Trophoblast cell (in vitro differentiated cells and primary cell): ENCODE data around the gene PGM2.

ENCODE experiments used
- DNase-seq, 2 donors: peaks; one replicate each; pipeline ENCODE4 v3.0.0-alpha.2; 2016
- H2AFZ ChIP-seq: 2 replicates; pipeline ENCODE4 v1.6.1; 2013; ENCODE audit warnings: low read length, moderate library complexity, mild to moderate bottlenecking; ENCODE audit not compliant: insufficient read depth, poor library complexity
- H2AK5ac ChIP-seq: 2 replicates; pipeline ENCODE4 v1.6.1; 2013; ENCODE audit warnings: mild to moderate bottlenecking, low read length
- H2BK120ac ChIP-seq: 2 replicates; pipeline ENCODE4 v1.6.1; 2013; ENCODE audit warnings: low read length, mild to moderate bottlenecking, moderate library complexity; ENCODE audit not compliant: insufficient read depth, poor library complexity
- H2BK12ac ChIP-seq: 2 replicates; pipeline ENCODE4 v1.6.1; 2013; ENCODE audit warnings: mild to moderate bottlenecking, low read length, moderate library complexity
- H2BK5ac ChIP-seq: 2 replicates; pipeline ENCODE4 v1.6.1; 2013; ENCODE audit warnings: low read length, low read depth, moderate library complexity, mild to moderate bottlenecking; ENCODE audit not compliant: poor library complexity
- H3K14ac ChIP-seq: 2 replicates; pipeline ENCODE4 v1.6.1; 2013; ENCODE audit warnings: mild to moderate bottlenecking, low read length
- H3K18ac ChIP-seq: 2 replicates; pipeline ENCODE4 v1.6.1; 2013; ENCODE audit warnings: mild to moderate bottlenecking, low read length
- H3K23ac ChIP-seq: 2 replicates; pipeline ENCODE4 v1.6.1; 2013; ENCODE audit warnings: low read length
- H3K27ac ChIP-seq: 2 replicates; pipeline ENCODE4 v1.5.1; 2013; ENCODE audit warnings: low read depth, mild to moderate bottlenecking, inconsistent platforms, low read length, moderate library complexity
- H3K27me3 ChIP-seq: 2 replicates; pipeline ENCODE4 v1.6.1; 2013; ENCODE audit warnings: inconsistent platforms, mild to moderate bottlenecking, low read length, moderate library complexity; ENCODE audit not compliant: insufficient read depth
- H3K36me3 ChIP-seq, 2 experiments: 1 replicate in 1 of 2; 2 replicates in 1 of 2; pipeline ENCODE4 v1.6.1; 2013; ENCODE audit warnings: low read length in 2 of 2, mild to moderate bottlenecking in 2 of 2, moderate library complexity in 1 of 2; ENCODE audit not compliant: insufficient read depth in 2 of 2, control insufficient read depth in 1 of 2
- H3K4ac ChIP-seq: 2 replicates; pipeline ENCODE4 v1.6.1; 2013; ENCODE audit warnings: low read depth, mild to moderate bottlenecking, low read length, moderate library complexity
- H3K4me1 ChIP-seq, 2 experiments: 1 replicate in 1 of 2; 2 replicates in 1 of 2; pipeline ENCODE4 v1.6.1; 2013; ENCODE audit warnings: low read length in 2 of 2, mild to moderate bottlenecking in 2 of 2, moderate library complexity in 1 of 2; ENCODE audit not compliant: insufficient read depth in 2 of 2, control insufficient read depth in 1 of 2
- H3K4me2 ChIP-seq: 2 replicates; pipeline ENCODE4 v1.6.1; 2013; ENCODE audit warnings: inconsistent platforms, mild to moderate bottlenecking, low read length, moderate library complexity
- H3K4me3 ChIP-seq: 2 replicates; pipeline ENCODE4 v1.5.1; 2013; ENCODE audit warnings: mild to moderate bottlenecking, low read depth, low read length, inconsistent platforms
- H3K79me1 ChIP-seq: one replicate; pipeline ENCODE4 v1.6.1; 2013; ENCODE audit warnings: low read length
- H3K79me2 ChIP-seq: 2 replicates; pipeline ENCODE4 v1.6.1; 2013; ENCODE audit warnings: low read length, mild to moderate bottlenecking; ENCODE audit not compliant: control insufficient read depth, insufficient read depth, poor library complexity
- H3K9ac ChIP-seq: 2 replicates; pipeline ENCODE4 v1.6.1; 2013; ENCODE audit warnings: mild to moderate bottlenecking, low read length
- H3K9me3 ChIP-seq: 2 replicates; pipeline ENCODE4 v1.6.1; 2013; ENCODE audit warnings: low read depth, mild to moderate bottlenecking, control low read depth, inconsistent platforms, low read length; ENCODE audit not compliant: insufficient read depth
- H4K12ac ChIP-seq: 2 replicates; pipeline ENCODE4 v1.6.1; 2013; ENCODE audit warnings: low read depth, mild to moderate bottlenecking, low read length, moderate library complexity
- H4K8ac ChIP-seq: 2 replicates; pipeline ENCODE4 v1.6.1; 2013; ENCODE audit warnings: low read depth, mild to moderate bottlenecking, low read length, moderate library complexity
- H4K91ac ChIP-seq: one replicate; pipeline ENCODE4 v1.6.1; 2013; ENCODE audit warnings: low read depth, mild to moderate bottlenecking, low read length, moderate library complexity
- WGBS: extraction: QIAGEN DNeasy Blood & Tissue Kit; methylation state at CpG from one replicate; pipeline ENCODE4 v1.1.7; 2013; ENCODE audit warnings: missing lambda C conversion rate; ENCODE audit not compliant: insufficient read length, insufficient coverage; ENCODE audit errors: extremely low coverage; 5-methylcytosine and 5-hydroxymethylcytosine counted together

PGM2 gene

DNA sequence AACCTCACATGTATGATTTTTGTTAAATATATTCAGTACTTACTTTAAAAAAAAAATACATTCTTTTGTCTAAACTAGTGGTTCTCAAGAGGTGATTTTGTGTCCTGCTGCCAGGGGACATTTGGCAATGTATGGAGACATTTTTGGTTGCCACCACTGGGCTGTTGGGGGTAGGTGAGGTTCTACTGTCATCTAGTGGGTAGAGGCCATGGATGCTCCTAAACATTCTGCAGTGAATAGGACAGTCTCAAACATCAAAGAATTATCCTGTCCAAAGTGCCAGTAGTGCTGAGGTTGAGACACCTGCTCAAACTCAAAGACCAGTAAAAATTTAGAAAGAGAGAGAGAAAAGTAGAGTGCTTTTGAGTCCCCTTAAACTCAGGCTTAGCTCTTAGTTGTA lies 32.9 kb upstream of the PGM2 start:
- peak; percentile 18 to 53 for DNase-seq
- no peaks in the 10 kb centered on the region for H3K36me3 ChIP-seq
- H2AFZ ChIP-seq: no peak overlapping the region
- H3K23ac ChIP-seq: no peak overlapping the region
- H2AK5ac ChIP-seq: no peak overlapping the region
- H3K18ac ChIP-seq: no peak overlapping the region
- no peak overlapping the region for H3K4me2 ChIP-seq
- no peak overlapping the region for H3K9ac ChIP-seq
- no peak overlapping the region for H2BK5ac ChIP-seq
- no peak overlapping the region for H3K14ac ChIP-seq
- H3K4me3 ChIP-seq: no peak overlapping the region
- no peak overlapping the region for H4K8ac ChIP-seq
- H3K9me3 ChIP-seq: peaks cover 7% of the 10 kb centered on the region
- no peak overlapping the region for H3K4ac ChIP-seq
- H2BK120ac ChIP-seq: no peak overlapping the region
- H2BK12ac ChIP-seq: no peak overlapping the region
- no peaks in the 10 kb centered on the region for H3K79me1 ChIP-seq
- H3K27ac ChIP-seq: no peak overlapping the region
- H4K12ac ChIP-seq: no peak overlapping the region
- no peaks in the 10 kb centered on the region for H3K27me3 ChIP-seq
- no peaks in the 10 kb centered on the region for H3K4me1 ChIP-seq
- no peak overlapping the region for H4K91ac ChIP-seq
- H3K79me2 ChIP-seq: no peaks in the 10 kb centered on the region

- H4K8ac ChIP-seq: no peak overlapping the region
- no peak overlapping the region for H3K14ac ChIP-seq
- no peak overlapping the region for H2BK120ac ChIP-seq
Observed at GRCh38 chr4:37794056-37794455, 32.4 kb upstream of the PGM2 start.

GRCh38 chr4:37795581-37796195 lies 30.8 kb upstream of the PGM2 start:
- Histone ChIP-seq H4K91ac (no peak overlapping the region), H3K18ac (no peak overlapping the region), H3K27me3 (no peaks in the 10 kb centered on the region), H2BK5ac (no peak overlapping the region), H3K4ac (no peak overlapping the region), H3K27ac (no peak overlapping the region), H4K8ac (no peak overlapping the region), H2AK5ac (no peak overlapping the region), H3K4me1 (no peaks in the 10 kb centered on the region), H3K4me2 (no peak overlapping the region), H2BK120ac (no peak overlapping the region), H4K12ac (no peak overlapping the region), H3K4me3 (no peak overlapping the region), H2BK12ac (no peak overlapping the region), H3K9ac (no peak overlapping the region), H3K79me2 (no peaks in the 10 kb centered on the region), H3K23ac (no peak overlapping the region), H3K14ac (no peak overlapping the region), H3K79me1 (no peaks in the 10 kb centered on the region), H3K9me3 (peaks cover 7% of the 10 kb centered on the region), H2AFZ (no peak overlapping the region), H3K36me3 (no peaks in the 10 kb centered on the region)
- no CpG with 5 or more reads among the region's 3 CpGs for WGBS
- DNase-seq: no peak

More at GRCh38 chr4:37794056-37794455, 32.4 kb upstream of the PGM2 start:
- Histone ChIP-seq H3K79me2 (no peaks in the 10 kb centered on the region), H3K4me1 (no peaks in the 10 kb centered on the region), H3K27ac (no peak overlapping the region), H4K91ac (no peak overlapping the region), H3K79me1 (no peaks in the 10 kb centered on the region), H2BK5ac (no peak overlapping the region), H2AFZ (no peak overlapping the region), H4K12ac (no peak overlapping the region), H3K9ac (no peak overlapping the region), H2BK12ac (no peak overlapping the region), H3K4ac (no peak overlapping the region), H3K4me2 (no peak overlapping the region), H3K27me3 (no peaks in the 10 kb centered on the region), H2AK5ac (no peak overlapping the region), H3K9me3 (peaks cover 7% of the 10 kb centered on the region), H3K36me3 (no peaks in the 10 kb centered on the region), H3K18ac (no peak overlapping the region), H3K23ac (no peak overlapping the region), H3K4me3 (no peak overlapping the region)
- WGBS: no CpG with 5 or more reads among the region's 2 CpGs
- DNase-seq: no peak

- H2BK120ac ChIP-seq: no peak overlapping the region
- no peak overlapping the region for H3K27ac ChIP-seq
- H2BK5ac ChIP-seq: no peak overlapping the region
- no peak overlapping the region for H2AFZ ChIP-seq
- H2AK5ac ChIP-seq: no peak overlapping the region
- H3K4ac ChIP-seq: no peak overlapping the region
- no peak for DNase-seq
- no CpG with 5 or more reads among the region's 2 CpGs for WGBS
- no peaks in the 10 kb centered on the region for H3K27me3 ChIP-seq
- no peak overlapping the region for H3K4me3 ChIP-seq
- H3K23ac ChIP-seq: no peak overlapping the region
- H3K4me1 ChIP-seq: no peaks in the 10 kb centered on the region
- H3K79me1 ChIP-seq: no peaks in the 10 kb centered on the region
- no peak overlapping the region for H3K14ac ChIP-seq
- H3K79me2 ChIP-seq: no peaks in the 10 kb centered on the region
- no peak overlapping the region for H3K18ac ChIP-seq
- no peak overlapping the region for H4K8ac ChIP-seq
- no peak overlapping the region for H4K91ac ChIP-seq
- H3K36me3 ChIP-seq: no peaks in the 10 kb centered on the region
- no peak overlapping the region for H3K4me2 ChIP-seq
- peaks cover 2% of the 10 kb centered on the region for H3K9me3 ChIP-seq
- no peak overlapping the region for H4K12ac ChIP-seq
- no peak overlapping the region for H2BK12ac ChIP-seq
- no peak overlapping the region for H3K9ac ChIP-seq
Observed at GRCh38 chr4:37797374-37797773, 29.1 kb upstream of the PGM2 start.
